ENCODE measurements around the gene UMOD. TPM values are rescaled to one million over a fixed set of nuclear protein-coding genes. Genes with fewer than 3 reads are reported as not detected.
A peak's percentile ranks its signal among the peaks of the same experiment; 100 is the strongest.

Gene UMOD
- total and polyA plus RNA-seq, 9 of the 15 experiments (the other 6 are each of a cell fraction or from before 2014, with no cell fraction given) = not detected

DNA sequence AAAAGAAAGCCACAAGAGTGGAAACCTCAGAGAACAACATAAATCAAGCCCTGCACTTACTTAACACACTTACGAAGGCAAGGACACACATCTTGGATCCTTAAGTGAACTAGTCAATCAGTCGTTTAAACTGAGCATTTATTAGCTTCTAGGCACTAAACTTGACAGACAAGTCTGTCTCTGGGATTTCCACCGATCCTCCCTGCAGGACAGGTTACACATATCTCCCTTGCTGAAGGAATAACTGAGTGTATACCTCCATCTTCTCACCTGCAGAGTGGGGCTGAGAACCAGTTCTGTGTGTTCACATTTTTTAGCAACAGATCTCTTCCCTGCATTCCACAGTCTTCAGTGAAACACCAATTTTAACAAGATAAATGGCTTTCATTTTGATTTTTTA lies 34.1 kb downstream of the UMOD start (continued):
- TF ChIP-seq, protein P1, sequence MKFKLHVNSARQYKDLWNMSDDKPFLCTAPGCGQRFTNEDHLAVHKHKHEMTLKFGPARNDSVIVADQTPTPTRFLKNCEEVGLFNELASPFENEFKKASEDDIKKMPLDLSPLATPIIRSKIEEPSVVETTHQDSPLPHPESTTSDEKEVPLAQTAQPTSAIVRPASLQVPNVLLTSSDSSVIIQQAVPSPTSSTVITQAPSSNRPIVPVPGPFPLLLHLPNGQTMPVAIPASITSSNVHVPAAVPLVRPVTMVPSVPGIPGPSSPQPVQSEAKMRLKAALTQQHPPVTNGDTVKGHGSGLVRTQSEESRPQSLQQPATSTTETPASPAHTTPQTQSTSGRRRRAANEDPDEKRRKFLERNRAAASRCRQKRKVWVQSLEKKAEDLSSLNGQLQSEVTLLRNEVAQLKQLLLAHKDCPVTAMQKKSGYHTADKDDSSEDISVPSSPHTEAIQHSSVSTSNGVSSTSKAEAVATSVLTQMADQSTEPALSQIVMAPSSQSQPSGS (CRISPR knock-in tag; IDR thresholded peaks at IDR 0.05) = no peak
- no peak for TF ChIP-seq CREM (IDR thresholded peaks at IDR 0.05; ENCODE audit: low read depth)
- no peak for TF ChIP-seq ZNF79 (CRISPR knock-in tag; IDR thresholded peaks at IDR 0.05; ENCODE audit: low read depth)

DNA sequence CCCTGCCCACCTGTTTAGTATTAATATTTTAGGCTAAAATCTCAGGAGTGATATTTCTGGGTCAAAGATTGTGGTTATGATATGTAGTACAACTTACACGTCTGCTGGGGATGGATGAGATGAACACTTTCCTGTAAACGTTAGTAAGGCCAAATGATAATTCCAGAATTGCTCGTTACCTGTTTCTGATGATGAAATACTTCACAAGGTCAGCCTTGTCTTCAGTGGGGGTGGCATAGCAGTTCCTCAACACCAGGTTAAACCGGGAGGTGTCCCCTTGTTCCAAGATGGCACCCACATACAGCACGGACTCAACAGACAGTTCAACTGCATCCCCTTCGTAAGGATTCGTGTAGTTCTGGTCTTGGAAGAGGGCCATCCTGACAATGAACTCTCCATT lies 34.5 kb downstream of the UMOD start:
- Histone ChIP-seq H4K20me1 (replicated peaks; ENCODE audit: control insufficient read depth, insufficient read depth, low read length) (peaks cover 3% of the 10 kb centered on the region; the same call in 1 of the 2 replicates), H3K36me3 (ENCODE audit: control insufficient read depth, insufficient read depth, low read length) (no peaks in the 10 kb centered on the region), H3K4me3 (no peak overlapping the region), H3K9me1 (ENCODE audit: control insufficient read depth, insufficient read depth, low read length) (no peaks in the 10 kb centered on the region), H3K27ac (ENCODE audit: extremely low read depth, low read depth, low read length) (no peak overlapping the region), H2AFZ (ENCODE audit: low read depth, low read length) (no peak overlapping the region), H3K9me3 (replicated peaks; ENCODE audit: control insufficient read depth, insufficient read depth, low read depth, low read length) (no peaks in the 10 kb centered on the region), H3K4me1 (replicated peaks in 1 of 2; ENCODE audit: control insufficient read depth in 2 of 2, insufficient read depth in 2 of 2, low read length in 2 of 2) (no peaks in the 10 kb centered on the region), H3K9ac (ENCODE audit: insufficient read depth in 1 of 2, low read depth in 2 of 2, low read length in 2 of 2) (no peak overlapping the region), H3K79me2 (ENCODE audit: control insufficient read depth, insufficient read depth, low read length) (no peaks in the 10 kb centered on the region), H3K27me3 (ENCODE audit: control insufficient read depth in 2 of 2, insufficient read depth in 2 of 2, low read length in 2 of 2) (no peaks in the 10 kb centered on the region), H3K4me2 (ENCODE audit: insufficient read depth, low read length) (no peak overlapping the region)
- intact Hi-C loops (cut with micrococcal nuclease) (no loop called here), in situ Hi-C loops (cut with MboI) (no loop called here)
- ChIA-PET CTCF (ENCODE audit: low intra/inter-chr PET ratio) (no interaction called here), POLR2A (no interaction called here)
- no peak for FAIRE-seq
- TF ChIP-seq POLR2B (IDR thresholded peaks at IDR 0.05; ENCODE audit: low read depth, partially characterized antibody) (no peak), CXXC5 (CRISPR knock-in tag; IDR thresholded peaks at IDR 0.05) (no peak), ZNF584 (CRISPR knock-in tag; IDR thresholded peaks at IDR 0.05; ENCODE audit: low read depth) (no peak), ZNF561 (CRISPR knock-in tag; conservative IDR thresholded peaks at IDR 0.05) (no peak)
- TF ChIP-seq, protein P2, sequence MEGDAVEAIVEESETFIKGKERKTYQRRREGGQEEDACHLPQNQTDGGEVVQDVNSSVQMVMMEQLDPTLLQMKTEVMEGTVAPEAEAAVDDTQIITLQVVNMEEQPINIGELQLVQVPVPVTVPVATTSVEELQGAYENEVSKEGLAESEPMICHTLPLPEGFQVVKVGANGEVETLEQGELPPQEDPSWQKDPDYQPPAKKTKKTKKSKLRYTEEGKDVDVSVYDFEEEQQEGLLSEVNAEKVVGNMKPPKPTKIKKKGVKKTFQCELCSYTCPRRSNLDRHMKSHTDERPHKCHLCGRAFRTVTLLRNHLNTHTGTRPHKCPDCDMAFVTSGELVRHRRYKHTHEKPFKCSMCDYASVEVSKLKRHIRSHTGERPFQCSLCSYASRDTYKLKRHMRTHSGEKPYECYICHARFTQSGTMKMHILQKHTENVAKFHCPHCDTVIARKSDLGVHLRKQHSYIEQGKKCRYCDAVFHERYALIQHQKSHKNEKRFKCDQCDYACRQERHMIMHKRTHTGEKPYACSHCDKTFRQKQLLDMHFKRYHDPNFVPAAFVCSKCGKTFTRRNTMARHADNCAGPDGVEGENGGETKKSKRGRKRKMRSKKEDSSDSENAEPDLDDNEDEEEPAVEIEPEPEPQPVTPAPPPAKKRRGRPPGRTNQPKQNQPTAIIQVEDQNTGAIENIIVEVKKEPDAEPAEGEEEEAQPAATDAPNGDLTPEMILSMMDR (IDR thresholded peaks at IDR 0.05 in 2 of 3, conservative IDR thresholded peaks at IDR 0.05 in 1 of 3; ENCODE audit: insufficient read depth in 2 of 3, low read depth in 1 of 3, low read length in 3 of 3) = no peak
- TF ChIP-seq, protein P3, sequence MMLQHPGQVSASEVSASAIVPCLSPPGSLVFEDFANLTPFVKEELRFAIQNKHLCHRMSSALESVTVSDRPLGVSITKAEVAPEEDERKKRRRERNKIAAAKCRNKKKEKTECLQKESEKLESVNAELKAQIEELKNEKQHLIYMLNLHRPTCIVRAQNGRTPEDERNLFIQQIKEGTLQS (IDR thresholded peaks at IDR 0.05) = 0 out of 2 replicates have a peak, but pooled peaks have one; percentile 7
- TF ChIP-seq, protein P3 (CRISPR knock-in tag; conservative IDR thresholded peaks at IDR 0.05) = no peak
- TF ChIP-seq, protein P4, sequence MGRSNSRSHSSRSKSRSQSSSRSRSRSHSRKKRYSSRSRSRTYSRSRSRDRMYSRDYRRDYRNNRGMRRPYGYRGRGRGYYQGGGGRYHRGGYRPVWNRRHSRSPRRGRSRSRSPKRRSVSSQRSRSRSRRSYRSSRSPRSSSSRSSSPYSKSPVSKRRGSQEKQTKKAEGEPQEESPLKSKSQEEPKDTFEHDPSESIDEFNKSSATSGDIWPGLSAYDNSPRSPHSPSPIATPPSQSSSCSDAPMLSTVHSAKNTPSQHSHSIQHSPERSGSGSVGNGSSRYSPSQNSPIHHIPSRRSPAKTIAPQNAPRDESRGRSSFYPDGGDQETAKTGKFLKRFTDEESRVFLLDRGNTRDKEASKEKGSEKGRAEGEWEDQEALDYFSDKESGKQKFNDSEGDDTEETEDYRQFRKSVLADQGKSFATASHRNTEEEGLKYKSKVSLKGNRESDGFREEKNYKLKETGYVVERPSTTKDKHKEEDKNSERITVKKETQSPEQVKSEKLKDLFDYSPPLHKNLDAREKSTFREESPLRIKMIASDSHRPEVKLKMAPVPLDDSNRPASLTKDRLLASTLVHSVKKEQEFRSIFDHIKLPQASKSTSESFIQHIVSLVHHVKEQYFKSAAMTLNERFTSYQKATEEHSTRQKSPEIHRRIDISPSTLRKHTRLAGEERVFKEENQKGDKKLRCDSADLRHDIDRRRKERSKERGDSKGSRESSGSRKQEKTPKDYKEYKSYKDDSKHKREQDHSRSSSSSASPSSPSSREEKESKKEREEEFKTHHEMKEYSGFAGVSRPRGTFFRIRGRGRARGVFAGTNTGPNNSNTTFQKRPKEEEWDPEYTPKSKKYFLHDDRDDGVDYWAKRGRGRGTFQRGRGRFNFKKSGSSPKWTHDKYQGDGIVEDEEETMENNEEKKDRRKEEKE (IDR thresholded peaks at IDR 0.05; ENCODE audit: borderline replicate concordance in 1 of 2, control insufficient read depth in 1 of 2, low read depth in 2 of 2, low read length in 1 of 2) = no peak
- WGBS (ENCODE audit: insufficient coverage, low coverage, missing lambda C conversion rate) = 0% methylated on average over 7 of the region's 7 CpGs
- no TSS peak for BruUV-seq (replicated peaks)
- no peak for DNase-seq (ENCODE audit: extremely low read depth in 1 of 4, low spot score in 3 of 4)
- no peak for ATAC-seq
